ENCODE results near the gene DHFR2. TPM values are rescaled to one million over a fixed set of nuclear protein-coding genes. Genes with fewer than 3 reads are reported as not detected.
"Not testable (repeated sequence)": the region's sequence is repeated elsewhere in the genome, so short reads cannot be mapped to it uniquely, and the experiment has no call there.

Gene DHFR2
- total and polyA plus RNA-seq, 2 donors (not counting 3 experiments of a cell fraction or from before 2014, with no cell fraction given), result 0.65 to 2.2 TPM

DNA sequence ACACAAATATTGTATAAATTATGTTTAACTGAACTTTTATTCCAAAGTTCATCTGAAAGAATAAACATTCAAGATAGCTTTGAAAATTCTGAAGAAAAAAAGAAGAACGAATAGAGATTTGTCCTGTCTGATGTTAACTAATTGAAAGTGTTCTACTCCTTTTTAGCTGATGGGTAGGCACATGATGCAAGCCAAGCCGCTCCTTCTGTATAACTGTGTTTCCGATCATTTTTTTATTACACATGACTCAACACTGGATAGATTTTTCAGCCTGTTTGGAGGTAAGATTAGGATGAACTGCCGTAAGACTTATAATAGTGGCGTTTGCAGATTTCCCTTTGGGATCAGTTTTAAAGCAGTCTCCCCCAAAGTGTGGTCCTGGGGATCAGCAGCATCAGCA is 19.2 kb upstream of the DHFR2 start:
- ChIA-PET POLR2A (no interaction called here), CTCF (interaction anchor here (1.1 kb wide), 1 partner anchor 13 kb away, joined by 3 read pairs; no protein-coding TSS in a partner anchor)
- dilution Hi-C loops (cut with MboI; ENCODE audit: extremely low pct_ligation_motif_present, low sequenced_read_pairs), result no loop called here
- H3K79me2 ChIP-seq (ENCODE audit: control insufficient read depth, insufficient read depth, low read length), result no peaks in the 10 kb centered on the region
- TF ChIP-seq MYC (IDR thresholded peaks at IDR 0.05; ENCODE audit: low read depth, low read length) (no peak), JUN (IDR thresholded peaks at IDR 0.05; ENCODE audit: borderline replicate concordance, insufficient read depth, insufficient read length, low read depth) (no peak), POLR2AphosphoS5 (IDR thresholded peaks at IDR 0.05; ENCODE audit: insufficient read depth, low read depth, low read length) (no peak), FOS (IDR thresholded peaks at IDR 0.05; ENCODE audit: borderline replicate concordance, insufficient read depth, low read length) (no peak), GATA2 (IDR thresholded peaks at IDR 0.05; ENCODE audit: insufficient read depth, insufficient read length, low read depth, low read length) (no peak), POLR2A (IDR thresholded peaks at IDR 0.05; ENCODE audit: low read depth, low read length) (no peak), EZH2 (IDR thresholded peaks at IDR 0.05; ENCODE audit: borderline replicate concordance, low read depth, low read length, severe bottlenecking) (no peak)
- TF ChIP-seq, protein P1, sequence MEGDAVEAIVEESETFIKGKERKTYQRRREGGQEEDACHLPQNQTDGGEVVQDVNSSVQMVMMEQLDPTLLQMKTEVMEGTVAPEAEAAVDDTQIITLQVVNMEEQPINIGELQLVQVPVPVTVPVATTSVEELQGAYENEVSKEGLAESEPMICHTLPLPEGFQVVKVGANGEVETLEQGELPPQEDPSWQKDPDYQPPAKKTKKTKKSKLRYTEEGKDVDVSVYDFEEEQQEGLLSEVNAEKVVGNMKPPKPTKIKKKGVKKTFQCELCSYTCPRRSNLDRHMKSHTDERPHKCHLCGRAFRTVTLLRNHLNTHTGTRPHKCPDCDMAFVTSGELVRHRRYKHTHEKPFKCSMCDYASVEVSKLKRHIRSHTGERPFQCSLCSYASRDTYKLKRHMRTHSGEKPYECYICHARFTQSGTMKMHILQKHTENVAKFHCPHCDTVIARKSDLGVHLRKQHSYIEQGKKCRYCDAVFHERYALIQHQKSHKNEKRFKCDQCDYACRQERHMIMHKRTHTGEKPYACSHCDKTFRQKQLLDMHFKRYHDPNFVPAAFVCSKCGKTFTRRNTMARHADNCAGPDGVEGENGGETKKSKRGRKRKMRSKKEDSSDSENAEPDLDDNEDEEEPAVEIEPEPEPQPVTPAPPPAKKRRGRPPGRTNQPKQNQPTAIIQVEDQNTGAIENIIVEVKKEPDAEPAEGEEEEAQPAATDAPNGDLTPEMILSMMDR (IDR thresholded peaks at IDR 0.05; ENCODE audit: extremely low read depth in 1 of 2, insufficient read depth in 1 of 2, low read depth in 1 of 2, low read length in 2 of 2), result no peak
- TF ChIP-seq, protein P2, sequence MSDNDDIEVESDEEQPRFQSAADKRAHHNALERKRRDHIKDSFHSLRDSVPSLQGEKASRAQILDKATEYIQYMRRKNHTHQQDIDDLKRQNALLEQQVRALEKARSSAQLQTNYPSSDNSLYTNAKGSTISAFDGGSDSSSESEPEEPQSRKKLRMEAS (IDR thresholded peaks at IDR 0.05; ENCODE audit: insufficient read depth, insufficient read length), result no peak
- H2AFZ ChIP-seq (ENCODE audit: low read depth, low read length), result no peak overlapping the region
- no peaks in the 10 kb centered on the region for H3K4me1 ChIP-seq (ENCODE audit: control insufficient read depth, extremely low read depth, insufficient read depth, low read length)
- no peak overlapping the region for H3K4me3 ChIP-seq (replicated peaks in 1 of 3; ENCODE audit: insufficient read depth in 1 of 3, low read depth in 1 of 3, low read length in 3 of 3)
- no peak overlapping the region for H3K27ac ChIP-seq (ENCODE audit: insufficient read depth, low read depth, low read length)
- H3K36me3 ChIP-seq (ENCODE audit: control insufficient read depth in 2 of 2, extremely low read depth in 1 of 2, insufficient read depth in 2 of 2, low read length in 2 of 2), result no peaks in the 10 kb centered on the region
- no peaks in the 10 kb centered on the region for H4K20me1 ChIP-seq (replicated peaks; ENCODE audit: control insufficient read depth, extremely low read depth, insufficient read depth, low read length)
- intact Hi-C loops (cut with micrococcal nuclease), result no loop called here
- H3K4me2 ChIP-seq (ENCODE audit: insufficient read depth, low read length), result no peak overlapping the region
- H3K9ac ChIP-seq (replicated peaks; ENCODE audit: extremely low read depth, insufficient read depth, low read length), result no peak overlapping the region
- H3K27me3 ChIP-seq (ENCODE audit: control insufficient read depth in 2 of 2, insufficient read depth in 2 of 2, low read length in 2 of 2), result no peaks in the 10 kb centered on the region
- FAIRE-seq (no peak), DNase-seq (ENCODE audit: low read depth, low spot score) (no peak)
- BruUV-seq (replicated peaks), result no TSS peak
- H3K9me3 ChIP-seq (replicated peaks; ENCODE audit: control insufficient read depth, insufficient read depth, low read length), result no peaks in the 10 kb centered on the region
- H3K9me1 ChIP-seq (replicated peaks; ENCODE audit: control insufficient read depth, extremely low read depth, insufficient read depth, low read length), result no peaks in the 10 kb centered on the region

DNA sequence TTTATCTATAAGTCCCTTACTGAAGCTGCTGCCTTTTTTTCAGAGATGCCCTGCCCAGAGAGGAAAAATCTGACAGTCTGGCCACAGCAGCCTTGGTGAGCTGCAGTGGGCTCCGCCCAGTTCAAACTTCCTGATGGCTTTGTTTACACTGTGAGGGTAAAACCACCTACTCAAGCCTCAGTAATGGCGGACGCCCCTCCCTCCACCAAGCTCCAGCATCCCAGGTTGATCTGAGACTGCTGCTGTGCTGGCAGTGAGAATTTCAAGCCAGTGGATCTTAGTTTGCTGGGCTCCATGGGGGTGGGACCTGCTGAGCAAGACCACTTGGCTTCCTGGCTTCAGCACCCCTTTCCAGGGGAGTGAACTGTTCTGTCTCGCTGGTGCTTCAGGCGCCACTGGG is 17.8 kb upstream of the DHFR2 start:
- H3K9ac ChIP-seq (replicated peaks; ENCODE audit: extremely low read depth, insufficient read depth, low read length); H3K36me3 ChIP-seq (ENCODE audit: control insufficient read depth in 2 of 2, extremely low read depth in 1 of 2, insufficient read depth in 2 of 2, low read length in 2 of 2); DNase-seq (ENCODE audit: low read depth, low spot score); intact Hi-C loops (cut with micrococcal nuclease); H2AFZ ChIP-seq (ENCODE audit: low read depth, low read length); H3K27ac ChIP-seq (ENCODE audit: insufficient read depth, low read depth, low read length); H3K79me2 ChIP-seq (ENCODE audit: control insufficient read depth, insufficient read depth, low read length); H3K9me3 ChIP-seq (replicated peaks; ENCODE audit: control insufficient read depth, insufficient read depth, low read length); H4K20me1 ChIP-seq (replicated peaks; ENCODE audit: control insufficient read depth, extremely low read depth, insufficient read depth, low read length); FAIRE-seq; H3K9me1 ChIP-seq (replicated peaks; ENCODE audit: control insufficient read depth, extremely low read depth, insufficient read depth, low read length); H3K4me2 ChIP-seq (ENCODE audit: insufficient read depth, low read length); BruUV-seq (replicated peaks); H3K27me3 ChIP-seq (ENCODE audit: control insufficient read depth in 2 of 2, insufficient read depth in 2 of 2, low read length in 2 of 2); H3K4me3 ChIP-seq (replicated peaks in 1 of 3; ENCODE audit: insufficient read depth in 1 of 3, low read depth in 1 of 3, low read length in 3 of 3); H3K4me1 ChIP-seq (ENCODE audit: control insufficient read depth, extremely low read depth, insufficient read depth, low read length); POLR2A ChIA-PET; dilution Hi-C loops (cut with MboI; ENCODE audit: extremely low pct_ligation_motif_present, low sequenced_read_pairs): not testable (repeated sequence)
- CTCF ChIA-PET, result interaction anchor here (1.6 kb wide), 1 partner anchor 8 kb away, joined by 3 read pairs; no protein-coding TSS in a partner anchor
